Measurements from ENCODE around the gene ENTHD1.
A peak's percentile ranks its signal among the peaks of the same experiment; 100 is the strongest.
"Not testable (repeated sequence)": the region's sequence is repeated elsewhere in the genome, so short reads cannot be mapped to it uniquely, and the experiment has no call there.

Gene ENTHD1

GRCh38 chr22:39900306-39901227, 7.0 kb upstream of the ENTHD1 start, which contains the start of gene GRAP2:
Gene GRAP2, plus strand, starts transcription at chr22:39901084. Its CDS starts 46,023 bp downstream, at chr22:39947107.
- peak in 1 of 2 donors; percentile 66 for DNase-seq (ENCODE audit: low read depth in 1 of 2, low spot score in 1 of 2)

DNA sequence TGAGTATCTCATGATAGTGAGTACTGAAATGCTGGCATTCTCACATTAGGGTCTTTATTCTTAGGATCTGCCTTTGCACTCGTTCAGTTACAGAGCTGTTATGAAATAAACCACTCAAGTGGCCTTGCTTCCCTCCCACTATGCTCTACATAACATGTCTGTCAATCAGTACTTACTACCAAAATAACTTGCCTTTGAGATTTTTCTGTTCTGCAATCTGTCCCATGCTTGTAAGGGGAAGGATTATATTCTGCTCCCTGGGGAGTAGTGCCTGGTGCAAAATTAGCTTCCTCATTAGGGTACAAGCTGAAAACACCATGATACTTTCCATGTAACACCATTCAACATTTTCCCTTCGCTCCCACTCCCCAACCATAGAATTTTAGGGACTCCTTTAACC, 5.4 kb upstream of the ENTHD1 start:
- DNase-seq (ENCODE audit: low read depth in 1 of 2, low spot score in 1 of 2): no peak

DNA sequence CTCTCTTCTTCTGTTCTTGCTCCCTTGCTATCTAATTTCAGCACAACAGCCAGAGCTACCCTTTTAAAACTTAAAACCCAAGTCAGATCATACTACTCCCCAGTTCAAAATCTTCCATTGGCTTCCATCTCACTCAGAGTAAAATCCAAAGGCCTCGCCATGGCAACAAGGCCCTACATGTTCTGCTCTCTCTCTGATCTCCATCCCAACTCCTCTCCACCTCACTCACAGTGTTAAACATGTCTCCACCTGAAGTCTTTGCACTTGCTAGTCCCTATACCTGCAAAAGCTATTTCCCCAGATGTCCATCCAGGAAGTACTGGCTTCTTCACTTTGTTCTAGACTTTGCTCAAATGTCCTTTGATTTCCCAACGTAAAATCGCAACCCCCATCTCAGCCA, 4.3 kb upstream of the ENTHD1 start:
- DNase-seq (ENCODE audit: low read depth in 1 of 2, low spot score in 1 of 2): no peak

GRCh38 chr22:39896313-39896996, 2.9 kb upstream of the ENTHD1 start:
- DNase-seq (ENCODE audit: low read depth in 1 of 2, low spot score in 1 of 2): no peak

- DNase-seq (ENCODE audit: low read depth in 1 of 2, low spot score in 1 of 2): no peak
Measured at GRCh38 chr22:39895682-39896081, 2.1 kb upstream of the ENTHD1 start.

GRCh38 chr22:39894554-39895092, 1.1 kb upstream of the ENTHD1 start:
- no peak for DNase-seq (ENCODE audit: low read depth in 1 of 2, low spot score in 1 of 2)

DNA sequence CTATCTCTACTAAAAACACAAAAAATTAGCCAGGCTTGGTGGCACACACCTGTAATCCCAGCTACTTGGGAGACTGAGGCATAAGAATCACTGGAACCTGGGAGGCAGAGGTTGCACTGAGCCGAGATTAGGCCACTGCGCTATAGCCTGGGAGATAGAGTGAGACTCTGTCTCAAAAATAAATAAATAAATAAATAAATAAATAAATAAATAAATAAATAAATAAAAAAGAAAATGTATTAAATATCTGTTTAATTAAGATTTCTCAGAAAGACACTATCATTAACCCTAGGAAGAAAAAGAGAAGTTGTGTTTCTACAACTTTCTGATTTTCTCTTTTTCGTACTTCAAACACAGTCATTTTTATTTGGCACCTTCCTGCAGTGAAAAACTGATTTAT, 3.6 kb downstream of the ENTHD1 start:
- not testable (repeated sequence) for DNase-seq (ENCODE audit: low read depth in 1 of 2, low spot score in 1 of 2)

GRCh38 chr22:39883057-39883456, 10.5 kb downstream of the ENTHD1 start:
- DNase-seq (ENCODE audit: low read depth in 1 of 2, low spot score in 1 of 2): no peak

- DNase-seq (ENCODE audit: low read depth in 1 of 2, low spot score in 1 of 2): no peak
Measured at GRCh38 chr22:39880722-39881121, 12.8 kb downstream of the ENTHD1 start.

DNA sequence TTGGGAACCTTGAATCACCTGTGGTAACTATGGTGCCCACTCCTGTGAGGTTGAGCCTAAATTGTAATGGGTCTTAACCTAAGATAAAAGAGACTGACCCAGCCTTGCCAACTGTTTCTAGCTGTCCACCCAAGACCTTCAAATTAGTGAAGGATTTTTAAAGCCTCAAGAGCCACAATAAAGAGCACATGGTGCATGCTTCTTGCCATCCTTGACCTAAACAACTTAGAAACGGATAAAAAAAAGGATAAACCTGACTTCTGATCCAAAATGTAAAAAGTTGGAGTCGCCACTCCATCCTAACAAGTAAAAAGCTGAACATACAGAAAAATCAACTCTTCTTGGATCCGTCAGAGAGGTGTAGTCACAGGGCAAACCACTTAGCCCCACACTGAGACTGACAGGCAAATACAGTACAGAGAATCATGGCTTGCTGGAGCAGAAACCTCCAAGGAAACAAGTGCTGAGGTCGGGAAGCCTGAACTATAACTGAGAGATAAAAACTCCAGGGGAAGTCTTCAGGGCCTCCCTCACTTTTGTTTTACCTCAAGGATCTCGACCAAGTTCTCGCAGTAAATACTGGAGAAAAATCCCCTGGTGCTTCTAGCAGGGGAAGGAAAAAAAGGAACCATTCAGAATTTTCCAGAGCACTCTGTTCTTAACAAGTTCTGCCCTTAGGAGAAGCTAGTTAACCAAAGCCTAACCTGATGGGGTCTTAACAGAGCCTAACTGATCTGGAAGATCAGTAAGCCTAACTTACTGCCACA, 16.3 kb downstream of the ENTHD1 start:
- no peak for DNase-seq (ENCODE audit: low read depth in 1 of 2, low spot score in 1 of 2)

DNA sequence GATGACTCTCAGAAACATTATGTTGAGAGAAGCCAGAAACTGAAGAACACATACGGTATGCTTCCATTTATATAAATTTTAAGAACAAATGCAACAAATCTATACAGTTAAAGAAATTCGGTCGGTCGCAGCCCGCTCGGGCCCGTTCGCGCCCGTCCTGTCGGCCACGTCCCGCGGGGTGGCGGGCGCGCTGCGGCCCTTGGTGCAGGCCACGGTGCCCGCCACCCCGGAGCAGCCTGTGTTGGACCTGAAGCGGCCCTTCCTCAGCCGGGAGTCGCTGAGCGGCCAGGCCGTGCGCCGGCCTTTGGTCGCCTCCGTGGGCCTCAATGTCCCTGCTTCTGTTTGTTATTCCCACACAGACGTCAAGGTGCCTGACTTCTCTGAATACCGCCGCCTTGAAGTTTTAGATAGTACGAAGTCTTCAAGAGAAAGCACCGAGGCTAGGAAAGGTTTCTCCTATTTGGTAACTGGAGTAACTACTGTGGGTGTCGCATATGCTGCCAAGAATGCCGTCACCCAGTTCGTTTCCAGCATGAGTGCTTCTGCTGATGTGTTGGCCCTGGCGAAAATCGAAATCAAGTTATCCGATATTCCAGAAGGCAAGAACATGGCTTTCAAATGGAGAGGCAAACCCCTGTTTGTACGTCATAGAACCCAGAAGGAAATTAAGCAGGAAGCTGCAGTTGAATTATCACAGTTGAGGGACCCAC, 18.2 kb downstream of the ENTHD1 start:
- not testable (repeated sequence) for DNase-seq (ENCODE audit: low read depth in 1 of 2, low spot score in 1 of 2)

- DNase-seq (ENCODE audit: low read depth in 1 of 2, low spot score in 1 of 2): peak in 1 of 2 donors; percentile 10
Measured at GRCh38 chr22:39873965-39874364, 19.6 kb downstream of the ENTHD1 start.

- DNase-seq (ENCODE audit: low read depth in 1 of 2, low spot score in 1 of 2): no peak
Measured at GRCh38 chr22:39872548-39872947, 21.0 kb downstream of the ENTHD1 start.

DNA sequence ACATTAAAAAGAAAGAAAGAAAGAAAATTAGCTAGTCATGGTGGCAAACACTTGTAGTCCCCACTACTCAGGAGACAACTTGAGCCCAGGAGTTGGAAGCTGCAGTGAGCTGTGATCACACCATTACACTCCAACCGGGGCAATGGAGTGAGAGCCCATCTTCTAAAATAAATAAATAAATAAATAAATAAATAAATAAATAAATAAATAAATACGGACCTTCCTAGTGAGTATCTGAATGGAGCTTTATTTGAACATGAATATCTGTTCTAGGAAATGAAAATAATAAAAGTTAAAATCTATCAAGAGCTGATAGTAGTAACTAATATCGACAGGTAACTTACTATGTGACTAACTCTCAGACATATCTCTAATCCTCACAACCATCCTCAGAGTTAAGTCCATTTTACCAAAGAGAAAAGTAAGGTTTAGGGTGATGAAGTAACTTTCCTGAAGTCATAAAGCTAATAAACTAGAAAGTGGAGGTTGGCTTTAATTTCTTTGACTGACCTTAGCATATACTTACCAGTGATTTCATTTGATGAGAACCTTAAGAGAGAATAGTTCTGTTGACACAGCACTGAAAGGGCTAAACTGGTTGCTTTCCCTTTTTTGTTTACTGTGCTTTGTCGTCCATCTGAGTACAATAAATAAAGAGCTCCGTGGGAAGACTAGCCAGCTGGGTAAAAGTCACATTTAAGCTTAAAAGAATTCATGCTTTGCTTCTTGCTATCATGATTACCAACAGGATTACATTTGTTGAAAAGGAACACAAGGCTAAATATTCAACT, 22.4 kb downstream of the ENTHD1 start:
- no peak for DNase-seq (ENCODE audit: low read depth in 1 of 2, low spot score in 1 of 2)

DNA sequence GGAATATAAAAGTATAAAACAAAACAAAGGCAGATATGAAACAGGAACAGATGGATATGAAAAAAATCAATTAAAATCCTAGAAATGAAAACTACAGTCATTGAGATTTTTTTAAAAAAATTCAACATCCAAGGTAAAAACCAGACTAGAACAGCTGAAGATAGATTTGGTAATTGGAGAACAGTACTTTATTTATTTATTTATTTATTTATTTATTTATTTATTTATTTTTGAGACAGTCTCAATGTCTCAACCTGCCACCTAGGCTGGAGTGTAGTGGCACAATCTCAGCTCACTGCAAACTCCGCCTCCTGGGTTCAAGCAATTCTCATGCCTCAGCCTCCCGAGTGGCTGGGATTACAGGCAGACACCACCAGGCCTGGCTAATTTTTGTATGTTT, 23.8 kb downstream of the ENTHD1 start:
- not testable (repeated sequence) for DNase-seq (ENCODE audit: low read depth in 1 of 2, low spot score in 1 of 2)

- no peak for DNase-seq (ENCODE audit: low read depth in 1 of 2, low spot score in 1 of 2)
Measured at GRCh38 chr22:39868741-39869140, 24.8 kb downstream of the ENTHD1 start.

DNA sequence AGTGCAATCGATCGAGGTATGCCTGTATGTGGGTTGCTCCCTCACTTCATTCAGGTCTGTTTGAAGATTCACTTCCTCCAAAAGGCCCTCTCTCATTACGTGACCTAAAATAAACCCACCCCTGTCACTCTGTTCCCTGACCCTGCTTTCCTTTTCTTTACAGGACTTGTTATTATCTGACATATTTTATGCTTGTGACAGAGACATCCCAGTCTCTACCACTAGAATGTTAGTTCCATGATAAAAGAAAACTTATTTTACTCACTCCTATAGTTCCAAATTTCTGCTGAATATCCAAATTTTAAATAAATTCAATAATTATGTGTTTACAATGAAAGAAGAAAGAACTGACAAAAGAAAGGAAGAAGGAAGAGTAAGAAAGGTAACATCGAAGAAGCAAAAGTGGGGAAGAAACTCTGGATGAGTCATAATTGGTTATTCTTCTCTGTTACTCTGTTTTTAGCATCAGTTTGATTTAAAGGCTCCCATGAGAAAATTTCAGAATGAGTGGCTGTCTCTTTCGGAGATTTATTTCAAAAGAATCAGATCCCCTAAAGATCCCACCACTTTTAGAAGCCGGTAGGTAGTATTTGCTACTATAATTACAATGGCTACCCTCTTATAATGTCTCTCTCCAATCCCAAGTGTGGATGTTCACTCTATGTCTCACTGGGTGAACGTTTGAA, 33.5 kb downstream of the ENTHD1 start:
- no peak for DNase-seq (ENCODE audit: low read depth in 1 of 2, low spot score in 1 of 2)

DNA sequence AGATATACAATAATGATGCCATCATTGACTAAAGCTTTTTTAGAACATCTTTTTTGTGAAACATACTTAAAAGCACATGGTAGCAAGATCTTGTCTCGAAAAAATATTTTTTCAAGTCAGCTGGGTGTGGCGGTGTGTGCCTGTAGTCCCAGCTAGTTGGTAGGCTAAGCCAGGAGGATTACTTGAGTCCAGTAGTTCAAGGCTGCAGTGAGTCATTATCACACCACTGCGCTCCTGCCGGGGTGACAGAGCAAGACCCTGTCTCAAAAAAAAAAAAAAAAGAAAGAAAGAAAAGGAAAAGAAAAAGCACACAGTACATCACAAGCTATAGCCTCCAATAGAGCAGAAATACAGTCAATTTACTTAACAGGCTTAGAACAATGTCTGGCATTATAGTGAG, 37.0 kb downstream of the ENTHD1 start:
- no peak for DNase-seq (ENCODE audit: low read depth in 1 of 2, low spot score in 1 of 2)

GRCh38 chr22:39852799-39853198, 40.8 kb downstream of the ENTHD1 start:
- no peak for DNase-seq (ENCODE audit: low read depth in 1 of 2, low spot score in 1 of 2)

Data from activated CD4-positive, alpha-beta T cell treated with anti-CD3 and anti-CD28 coated beads, Interleukin-2, amount 50 U/mL, for 24 hours (primary cell).